Heart left ventricle (tissue), 16 donors: ENCODE measurements around the gene ADAMTS12. TPM values are rescaled to one million over a fixed set of nuclear protein-coding genes. Genes with fewer than 3 reads are reported as not detected.

Source experiments
- ATAC-seq, 4 donors: fragments of 200-7000 bp; cut with Tn5 transposase; one replicate each; pipeline ENCODE4 v1.9.1; 2020 to 2022; ENCODE audit warnings: moderate library complexity in 4 of 4, mild to moderate bottlenecking in 3 of 4, moderate number of reproducible peaks in 1 of 4
- DNase-seq, 5 donors: peaks; one replicate each; pipeline ENCODE4 v3.0.0-alpha.2; 2020
- H3K27ac ChIP-seq, 12 donors: fragments of 200-600 bp; sonication (generic) in 4 of 12; one replicate each; pipeline versions ENCODE4 v1.5.0 to v1.8.0; 2016 to 2022; ENCODE audit warnings: mild to moderate bottlenecking in 2 of 12
- H3K27me3 ChIP-seq, 9 donors: fragments of 200-600 bp; sonication (generic) in 2 of 9; one replicate each; pipeline versions ENCODE4 v1.5.1 to v1.8.0; 2016 to 2022; ENCODE audit warnings: mild to moderate bottlenecking in 3 of 9
- H3K36me3 ChIP-seq, 9 donors: fragments of 200-600 bp; sonication (generic) in 2 of 9; one replicate each; pipeline versions ENCODE4 v1.5.0 to v1.8.0; 2018 to 2022; ENCODE audit warnings: mild to moderate bottlenecking in 2 of 9
- H3K4me1 ChIP-seq, 12 donors: fragments of 200-600 bp; sonication (generic) in 4 of 12; one replicate each; pipeline versions ENCODE4 v1.5.0 to v1.8.0; 2016 to 2022; ENCODE audit warnings: mild to moderate bottlenecking in 3 of 12
- H3K4me3 ChIP-seq, 12 donors: fragments of 200-600 bp; sonication (generic) in 4 of 12; one replicate each; pipeline versions ENCODE4 v1.5.0 to v1.8.0; 2017 to 2022; ENCODE audit warnings: mild to moderate bottlenecking in 9 of 12, moderate library complexity in 4 of 12
- H3K9me3 ChIP-seq, 12 donors: fragments of 200-600 bp; sonication (generic) in 4 of 12; one replicate each; pipeline versions ENCODE4 v1.5.0 to v1.8.0; 2016 to 2022; ENCODE audit warnings: mild to moderate bottlenecking in 1 of 12
- CTCF ChIP-seq, 12 donors: fragments of 200-600 bp; sonication (generic) in 4 of 12; IDR thresholded peaks; one replicate each; pipeline versions ENCODE4 v1.5.0 to v1.8.0; 2018 to 2022; ENCODE audit warnings: antibody characterized with exemption in 12 of 12, mild to moderate bottlenecking in 5 of 12
- POLR2A ChIP-seq, 2 donors: fragments of 450-650 bp; IDR thresholded peaks; one replicate each; pipeline ENCODE4 v1.6.1; 2017; ENCODE audit warnings: antibody characterized with exemption in 2 of 2, mild to moderate bottlenecking in 2 of 2, moderate library complexity in 2 of 2
- WGBS, 4 donors: extraction: QIAGEN DNeasy Blood & Tissue Kit in 2 of 4; methylation state at CpG; one replicate each; pipeline versions ENCODE4 v1.1.5 to v1.1.7; 2013 to 2018; 5-methylcytosine and 5-hydroxymethylcytosine counted together
- intact Hi-C, 10 donors: fragments of 100-400 bp; cut with DNase I; formaldehyde crosslinking; loops; one replicate each; pipeline versions ENCODE4 v1.11.1 to v1.14.2; 2022
- polyA plus RNA-seq, 2 donors: library from polyadenylated mRNA; stranded (reverse); fragments of 200-250 nt; gene quantifications; one replicate each; pipeline ENCODE4 v1.2.3, GENCODE V29; 2013
- total RNA-seq, 9 donors: library from RNA; depleted of rRNA in 2 of 9; stranded (reverse); fragments of >200 nt in 2 of 9; fragmentation: NEBNext Ultra II Directional in 3 of 9; extraction: Animal tissue kit (Norgen Biotek cat#: 25700) in 3 of 9; gene quantifications; one replicate each; pipeline versions ENCODE4 v1.1.0 to v1.2.4, GENCODE V29; 2016 to 2023
- donor health status: ischemic (EF 13 %, LVEDD 7.1; RV severe dilation, severe dysfunction).
- donor health status: healthy with polysubstance abuse.
- donor health status: DM: no; HTN: yes; CAD: no.
- donor health status: DM: no; HTN: no; CAD: no.
- donor health status: ischemic (EF 25% LVEDD 6.9; RV normal size, moderate dysfunction).
- donor health status: ischemic (EF 25% LVEDD 5.7; RV mildly dilated, moderate dysfunction).
- donor health status: healthy.
- donor health status: DM: yes; HTN: yes; CAD: no.
- donor health status: ischemic (EF 35%, LVEDD 5.7; RV mildly dilated, moderate dysfunction).
- donor health status: nonischemic (EF 11% LVEDD 7.7; RV severe dilation, severe dysfunction).
- donor health status: DM: yes; HTN: yes; CAD: no.
- donor health status: PGD.
- donor health status: ischemic (EF 29% LVEDD 5.4; RV normal size, mild dysfunction).
- donor health status: nonischemic (EF 23%, LVEDD 6.1; RV moderate dilation, normal function).

The ADAMTS12 gene
- total and polyA plus RNA-seq, 11 donors, result 0.72 to 4.7 (median 1.7) TPM

DNA sequence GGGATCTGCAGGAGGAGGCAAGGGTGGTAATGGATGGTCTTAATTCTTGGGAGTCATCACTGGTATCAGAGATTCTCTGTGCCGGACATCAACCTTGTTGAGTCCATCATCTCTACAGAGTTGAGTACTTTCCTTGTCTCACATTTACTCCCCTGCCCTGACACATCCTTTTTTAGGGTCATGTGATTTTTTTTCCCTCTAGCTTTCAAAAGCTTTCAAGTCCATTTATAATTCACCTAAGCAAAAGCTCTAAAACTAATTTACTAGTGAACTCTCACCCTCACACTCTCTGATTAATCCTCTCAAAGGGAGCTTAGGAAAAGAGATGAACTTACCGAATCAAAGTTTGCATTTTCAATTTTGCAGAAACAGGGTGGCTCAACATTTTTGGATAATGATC is 258.1 kb downstream of the ADAMTS12 start:
- DNase-seq, result no peak
- Histone ChIP-seq H3K4me1 (no peaks in the 10 kb centered on the region), H3K9me3 (no peaks in the 10 kb centered on the region), H3K27ac (no peak overlapping the region), H3K36me3 (peaks cover 0 to 4% (median 0%) of the 10 kb centered on the region in 9 donors), H3K27me3 (no peaks in the 10 kb centered on the region), H3K4me3 (no peak overlapping the region)
- intact Hi-C loops, result no loop called here
- TF ChIP-seq POLR2A (IDR thresholded peaks at IDR 0.05), result no peak
- TF ChIP-seq CTCF (IDR thresholded peaks at IDR 0.05), result no peak
- 95 to 100% (median 96%) methylated on average over 2 of the region's 2 CpGs for WGBS, 4 donors
- ATAC-seq, result no peak

DNA sequence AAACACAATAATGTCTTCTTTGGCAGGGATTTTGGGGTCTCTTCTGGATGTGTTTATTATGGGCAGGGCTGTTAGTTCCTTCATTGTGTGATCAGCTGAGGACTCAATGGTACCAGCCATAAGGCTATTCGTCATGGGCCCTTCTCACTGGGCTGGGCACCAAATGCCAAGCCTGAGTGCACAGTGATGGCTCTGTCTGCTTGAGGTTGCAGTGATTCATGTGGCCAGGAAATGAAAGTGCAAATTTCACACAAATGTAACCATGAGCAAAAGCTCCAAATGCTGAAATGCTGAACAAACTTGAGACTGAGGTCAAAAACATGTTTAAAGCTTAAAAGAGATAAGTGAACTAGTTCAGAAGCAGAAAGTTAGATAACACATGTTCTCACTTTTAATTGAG is 260.0 kb downstream of the ADAMTS12 start:
- no peak for DNase-seq
- ATAC-seq, result no peak
- Histone ChIP-seq H3K27ac (no peak overlapping the region), H3K9me3 (no peaks in the 10 kb centered on the region), H3K4me1 (no peaks in the 10 kb centered on the region), H3K4me3 (no peak overlapping the region), H3K36me3 (no peaks in the 10 kb centered on the region), H3K27me3 (no peaks in the 10 kb centered on the region)
- WGBS, 4 donors, result 65 to 82% (median 73%) methylated on average over 1 of the region's 1 CpG
- TF ChIP-seq CTCF (IDR thresholded peaks at IDR 0.05) (no peak), POLR2A (IDR thresholded peaks at IDR 0.05) (no peak)
- intact Hi-C loops, result no loop called here

- H3K36me3 ChIP-seq, result no peaks in the 10 kb centered on the region
- intact Hi-C loops, result no loop called here
- no peaks in the 10 kb centered on the region for H3K27me3 ChIP-seq
- H3K9me3 ChIP-seq, result no peaks in the 10 kb centered on the region
- ATAC-seq (no peak), DNase-seq (no peak)
- H3K4me3 ChIP-seq, result no peak overlapping the region
- H3K27ac ChIP-seq, result no peak overlapping the region
- WGBS, 4 donors, result 69 to 92% (median 86%) methylated on average over 1 of the region's 1 CpG
- no peaks in the 10 kb centered on the region for H3K4me1 ChIP-seq
- TF ChIP-seq CTCF (IDR thresholded peaks at IDR 0.05), result no peak
- TF ChIP-seq POLR2A (IDR thresholded peaks at IDR 0.05), result no peak
These were observed 260.7 kb downstream of the ADAMTS12 start for GRCh38 chr5:33631139-33631538.

DNA sequence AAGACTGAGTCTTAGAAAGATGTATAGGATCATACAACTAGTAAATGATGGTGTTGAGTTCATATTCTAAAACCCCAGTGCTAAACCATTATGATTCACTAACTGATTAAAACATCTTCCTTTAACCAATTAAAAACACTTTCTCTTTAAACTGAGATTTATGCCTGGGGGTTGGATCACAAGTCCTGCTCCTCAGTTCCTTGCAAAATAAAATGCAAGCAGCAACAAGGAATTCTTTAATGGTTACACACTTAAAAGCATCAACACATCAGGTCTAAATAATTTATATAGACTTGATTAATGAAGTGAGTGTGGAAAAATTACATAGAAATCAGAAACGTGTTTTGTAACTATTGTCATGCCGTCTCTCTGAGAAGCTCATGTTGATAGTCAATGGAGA is 261.8 kb downstream of the ADAMTS12 start:
- no peak for TF ChIP-seq POLR2A (IDR thresholded peaks at IDR 0.05)
- TF ChIP-seq CTCF (IDR thresholded peaks at IDR 0.05), result no peak
- 82 to 88% (median 83%) methylated on average over 2 of the region's 2 CpGs for WGBS, 4 donors
- Histone ChIP-seq H3K36me3 (no peaks in the 10 kb centered on the region), H3K4me1 (no peaks in the 10 kb centered on the region), H3K4me3 (no peak overlapping the region), H3K27ac (no peak overlapping the region), H3K27me3 (no peaks in the 10 kb centered on the region), H3K9me3 (no peaks in the 10 kb centered on the region)
- DNase-seq (no peak), ATAC-seq (no peak)
- intact Hi-C loops, result no loop called here
